HL-60 (cell line): ENCODE measurements around the gene RPL39L.

ENCODE experiments used
- DNase-seq, 2 experiments: peaks; one replicate each; pipeline ENCODE4 v3.0.0-alpha.2; 2010 to 2020; ENCODE audit warnings: low read depth in 1 of 2, low spot score in 1 of 2
- H3K27ac ChIP-seq: fragments of 250-450 bp; sonication (Bioruptor Pico); replicated peaks from 2 replicates; pipeline ENCODE4 v1.5.1; 2020; ENCODE audit warnings: mild to moderate bottlenecking, moderate library complexity
- H3K27me3 ChIP-seq: fragments of 250-450 bp; sonication (Bioruptor Pico); 2 replicates; pipeline ENCODE4 v1.5.1; 2021; ENCODE audit warnings: mild to moderate bottlenecking, moderate library complexity; ENCODE audit not compliant: insufficient read depth, poor library complexity, severe bottlenecking
- H3K4me3 ChIP-seq: replicated peaks from 2 replicates; pipeline ENCODE4 v1.5.1; 2011; ENCODE audit warnings: mild to moderate bottlenecking, control low read depth, low read length; ENCODE audit not compliant: insufficient read depth
- GABPA ChIP-seq: IDR thresholded peaks from 2 replicates; pipeline ENCODE4 v1.6.1; 2012; ENCODE audit warnings: low read depth
- POLR2AphosphoS5 ChIP-seq: IDR thresholded peaks from 2 replicates; pipeline ENCODE4 v1.6.1; 2012; ENCODE audit warnings: low read depth
- SPI1 ChIP-seq: IDR thresholded peaks from 2 replicates; pipeline ENCODE4 v1.6.1; 2012; ENCODE audit warnings: low read depth, mild to moderate bottlenecking, borderline replicate concordance
- TF ChIP-seq, protein P1 (sequence below): IDR thresholded peaks from 2 replicates; pipeline ENCODE4 v1.6.1; 2012; ENCODE audit warnings: low read depth; ENCODE audit not compliant: insufficient replicate concordance
- TF ChIP-seq, protein P2 (sequence below): IDR thresholded peaks from one replicate; pipeline ENCODE4 v1.5.1; 2011; ENCODE audit warnings: low read length, control low read depth, inconsistent platforms; ENCODE audit not compliant: insufficient read depth

Gene RPL39L

DNA sequence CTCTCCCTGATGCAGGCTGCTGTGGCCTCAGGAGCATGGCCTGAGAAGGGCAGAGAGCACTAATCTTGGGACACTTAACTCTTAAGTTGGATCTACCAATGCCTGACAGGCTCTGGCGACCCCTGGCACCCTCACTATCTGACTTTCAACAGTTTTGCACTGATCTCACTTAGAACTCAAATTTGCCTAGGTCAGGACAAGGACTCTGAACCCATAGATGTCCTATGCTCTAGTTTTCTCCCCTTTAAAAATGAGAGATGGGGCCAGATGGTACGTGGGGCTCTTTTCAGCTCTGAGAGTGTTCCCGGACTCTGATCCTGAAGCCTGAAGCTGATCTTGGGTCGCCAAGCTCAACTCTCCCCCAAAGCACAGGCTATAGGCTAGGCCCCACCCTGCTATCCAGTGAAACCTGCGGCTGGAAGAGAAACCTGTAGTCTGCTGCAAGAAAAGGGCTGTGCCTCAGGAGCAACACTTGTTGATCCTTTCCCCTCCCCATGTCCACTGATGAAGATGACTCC, 65.7 kb downstream of the RPL39L start:
- no peak overlapping the region for H3K4me3 ChIP-seq

DNA sequence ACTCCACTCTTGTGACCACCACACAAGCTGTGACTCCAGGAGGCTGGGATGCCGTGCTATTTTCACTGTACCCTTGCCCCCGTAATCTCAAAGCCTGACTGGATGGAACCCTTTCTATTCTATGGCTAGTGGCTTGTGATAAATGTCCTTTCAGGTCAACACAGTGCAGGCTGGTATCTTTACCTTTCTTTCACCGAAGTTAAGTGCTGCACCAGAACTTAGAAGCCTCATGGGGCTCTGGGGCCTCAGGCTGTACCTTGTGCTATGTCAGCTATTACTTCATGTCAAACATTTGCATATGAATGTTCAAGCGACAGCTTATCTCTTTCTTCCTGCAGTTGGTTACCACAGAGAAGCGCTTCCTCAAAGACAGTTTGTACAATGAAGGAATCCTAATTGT, 66.8 kb downstream of the RPL39L start:
- peak overlapping the region; percentile 41 for H3K27ac ChIP-seq

More for the DNA sequence above, 65.7 kb downstream of the RPL39L start:
- no peaks in the 10 kb centered on the region for H3K27me3 ChIP-seq
- TF ChIP-seq POLR2AphosphoS5 (no peak), SPI1 (no peak)
- TF ChIP-seq, protein P1, sequence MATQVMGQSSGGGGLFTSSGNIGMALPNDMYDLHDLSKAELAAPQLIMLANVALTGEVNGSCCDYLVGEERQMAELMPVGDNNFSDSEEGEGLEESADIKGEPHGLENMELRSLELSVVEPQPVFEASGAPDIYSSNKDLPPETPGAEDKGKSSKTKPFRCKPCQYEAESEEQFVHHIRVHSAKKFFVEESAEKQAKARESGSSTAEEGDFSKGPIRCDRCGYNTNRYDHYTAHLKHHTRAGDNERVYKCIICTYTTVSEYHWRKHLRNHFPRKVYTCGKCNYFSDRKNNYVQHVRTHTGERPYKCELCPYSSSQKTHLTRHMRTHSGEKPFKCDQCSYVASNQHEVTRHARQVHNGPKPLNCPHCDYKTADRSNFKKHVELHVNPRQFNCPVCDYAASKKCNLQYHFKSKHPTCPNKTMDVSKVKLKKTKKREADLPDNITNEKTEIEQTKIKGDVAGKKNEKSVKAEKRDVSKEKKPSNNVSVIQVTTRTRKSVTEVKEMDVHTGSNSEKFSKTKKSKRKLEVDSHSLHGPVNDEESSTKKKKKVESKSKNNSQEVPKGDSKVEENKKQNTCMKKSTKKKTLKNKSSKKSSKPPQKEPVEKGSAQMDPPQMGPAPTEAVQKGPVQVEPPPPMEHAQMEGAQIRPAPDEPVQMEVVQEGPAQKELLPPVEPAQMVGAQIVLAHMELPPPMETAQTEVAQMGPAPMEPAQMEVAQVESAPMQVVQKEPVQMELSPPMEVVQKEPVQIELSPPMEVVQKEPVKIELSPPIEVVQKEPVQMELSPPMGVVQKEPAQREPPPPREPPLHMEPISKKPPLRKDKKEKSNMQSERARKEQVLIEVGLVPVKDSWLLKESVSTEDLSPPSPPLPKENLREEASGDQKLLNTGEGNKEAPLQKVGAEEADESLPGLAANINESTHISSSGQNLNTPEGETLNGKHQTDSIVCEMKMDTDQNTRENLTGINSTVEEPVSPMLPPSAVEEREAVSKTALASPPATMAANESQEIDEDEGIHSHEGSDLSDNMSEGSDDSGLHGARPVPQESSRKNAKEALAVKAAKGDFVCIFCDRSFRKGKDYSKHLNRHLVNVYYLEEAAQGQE = no peak
- TF ChIP-seq, protein P2, sequence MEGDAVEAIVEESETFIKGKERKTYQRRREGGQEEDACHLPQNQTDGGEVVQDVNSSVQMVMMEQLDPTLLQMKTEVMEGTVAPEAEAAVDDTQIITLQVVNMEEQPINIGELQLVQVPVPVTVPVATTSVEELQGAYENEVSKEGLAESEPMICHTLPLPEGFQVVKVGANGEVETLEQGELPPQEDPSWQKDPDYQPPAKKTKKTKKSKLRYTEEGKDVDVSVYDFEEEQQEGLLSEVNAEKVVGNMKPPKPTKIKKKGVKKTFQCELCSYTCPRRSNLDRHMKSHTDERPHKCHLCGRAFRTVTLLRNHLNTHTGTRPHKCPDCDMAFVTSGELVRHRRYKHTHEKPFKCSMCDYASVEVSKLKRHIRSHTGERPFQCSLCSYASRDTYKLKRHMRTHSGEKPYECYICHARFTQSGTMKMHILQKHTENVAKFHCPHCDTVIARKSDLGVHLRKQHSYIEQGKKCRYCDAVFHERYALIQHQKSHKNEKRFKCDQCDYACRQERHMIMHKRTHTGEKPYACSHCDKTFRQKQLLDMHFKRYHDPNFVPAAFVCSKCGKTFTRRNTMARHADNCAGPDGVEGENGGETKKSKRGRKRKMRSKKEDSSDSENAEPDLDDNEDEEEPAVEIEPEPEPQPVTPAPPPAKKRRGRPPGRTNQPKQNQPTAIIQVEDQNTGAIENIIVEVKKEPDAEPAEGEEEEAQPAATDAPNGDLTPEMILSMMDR = no peak
- no peak for DNase-seq
- H3K27ac ChIP-seq = no peak overlapping the region

DNA sequence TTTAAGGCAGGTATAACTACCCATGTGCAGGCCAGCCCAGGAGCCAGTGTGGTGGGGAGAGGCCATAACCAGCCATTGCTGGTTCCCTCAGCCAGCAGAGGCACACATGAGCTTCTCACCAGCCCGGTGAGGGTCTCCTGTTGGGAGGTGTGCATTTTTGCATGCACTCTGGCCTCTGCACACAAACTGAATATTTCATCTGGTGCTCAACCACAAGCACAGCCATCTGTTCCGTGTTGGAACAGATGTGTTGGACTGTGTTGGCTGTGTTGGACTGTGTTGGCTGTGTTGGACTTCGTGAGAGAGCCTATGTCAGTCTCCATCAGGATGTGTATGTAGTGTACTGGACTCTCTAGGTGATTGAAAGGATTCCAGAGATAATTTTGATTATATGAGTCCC, 67.2 kb downstream of the RPL39L start:
- peak in 1 of 2 experiments; percentile 14 for DNase-seq
- no peaks in the 10 kb centered on the region for H3K27me3 ChIP-seq
- peak overlapping the region; percentile 41 for H3K27ac ChIP-seq
- TF ChIP-seq, protein P2 = no peak
- TF ChIP-seq SPI1 = no peak
- TF ChIP-seq, protein P1 = no peak
- no peak for TF ChIP-seq GABPA
- no peak for TF ChIP-seq POLR2AphosphoS5
- no peak overlapping the region for H3K4me3 ChIP-seq

More for the DNA sequence above, 66.8 kb downstream of the RPL39L start:
- no peak overlapping the region for H3K4me3 ChIP-seq
- peak in 1 of 2 experiments; percentile 49 for DNase-seq
- no peaks in the 10 kb centered on the region for H3K27me3 ChIP-seq
- no peak for TF ChIP-seq POLR2AphosphoS5
- TF ChIP-seq SPI1 = peak; percentile 37; the same call in 1 of the 2 replicates
